ENCODE results near the gene PLEKHB1.

DNA sequence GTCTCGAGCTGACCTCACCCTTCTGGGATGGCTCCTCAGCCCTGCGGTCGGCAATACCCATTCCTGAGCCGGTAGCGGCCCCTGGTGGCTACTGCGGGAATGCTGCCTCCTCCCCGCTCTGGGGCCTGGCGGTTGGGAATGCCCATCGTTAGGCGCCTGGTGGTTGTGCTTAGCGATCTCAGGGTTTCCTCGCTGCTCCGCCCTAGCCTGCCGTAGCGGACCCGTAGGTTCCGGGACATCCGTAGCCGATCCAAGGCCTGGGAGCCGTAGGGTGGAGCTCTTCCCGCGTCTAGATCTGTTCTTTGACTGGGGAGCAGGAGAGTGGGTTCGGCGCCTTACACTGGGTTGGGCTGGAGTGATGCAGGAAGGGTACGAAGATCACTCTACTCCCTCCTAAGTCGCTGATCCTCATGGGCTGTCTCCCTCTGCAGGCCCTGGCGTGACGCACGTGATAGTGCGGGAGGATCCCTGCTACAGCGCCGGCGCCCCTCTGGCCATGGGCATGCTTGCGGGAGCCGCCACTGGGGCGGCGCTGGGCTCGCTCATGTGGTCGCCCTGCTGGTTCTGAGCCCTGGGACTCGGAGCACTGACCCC, 14.8 kb downstream of the PLEKHB1 start:
- TF ChIP-seq, protein P1, sequence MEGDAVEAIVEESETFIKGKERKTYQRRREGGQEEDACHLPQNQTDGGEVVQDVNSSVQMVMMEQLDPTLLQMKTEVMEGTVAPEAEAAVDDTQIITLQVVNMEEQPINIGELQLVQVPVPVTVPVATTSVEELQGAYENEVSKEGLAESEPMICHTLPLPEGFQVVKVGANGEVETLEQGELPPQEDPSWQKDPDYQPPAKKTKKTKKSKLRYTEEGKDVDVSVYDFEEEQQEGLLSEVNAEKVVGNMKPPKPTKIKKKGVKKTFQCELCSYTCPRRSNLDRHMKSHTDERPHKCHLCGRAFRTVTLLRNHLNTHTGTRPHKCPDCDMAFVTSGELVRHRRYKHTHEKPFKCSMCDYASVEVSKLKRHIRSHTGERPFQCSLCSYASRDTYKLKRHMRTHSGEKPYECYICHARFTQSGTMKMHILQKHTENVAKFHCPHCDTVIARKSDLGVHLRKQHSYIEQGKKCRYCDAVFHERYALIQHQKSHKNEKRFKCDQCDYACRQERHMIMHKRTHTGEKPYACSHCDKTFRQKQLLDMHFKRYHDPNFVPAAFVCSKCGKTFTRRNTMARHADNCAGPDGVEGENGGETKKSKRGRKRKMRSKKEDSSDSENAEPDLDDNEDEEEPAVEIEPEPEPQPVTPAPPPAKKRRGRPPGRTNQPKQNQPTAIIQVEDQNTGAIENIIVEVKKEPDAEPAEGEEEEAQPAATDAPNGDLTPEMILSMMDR (IDR thresholded peaks at IDR 0.05), result peak; percentile 94
- TF ChIP-seq EZH2 (IDR thresholded peaks at IDR 0.05) (no peak), EZH2phosphoT487 (IDR thresholded peaks at IDR 0.05) (no peak)

All from neural progenitor cell (in vitro differentiated cells).